Keratinocyte (primary cell): ENCODE results near the gene RASGEF1C.

Source experiments
- EZH2 ChIP-seq: IDR thresholded peaks from one replicate; pipeline ENCODE4 v1.6.1; 2012; ENCODE audit warnings: inconsistent platforms, mild to moderate bottlenecking, low read length, moderate library complexity
- TF ChIP-seq, protein P1 (sequence below), 3 experiments: IDR thresholded peaks in 1 of 3; conservative IDR thresholded peaks in 1 of 3; optimal IDR thresholded peaks in 1 of 3; 2 replicates in 2 of 3; 3 replicates in 1 of 3; pipeline versions ENCODE3 to v1.5.1; 2011; ENCODE audit warnings: low read length in 3 of 3, mild to moderate bottlenecking in 3 of 3, moderate library complexity in 2 of 3, control low read depth in 1 of 3, inconsistent platforms in 1 of 3; ENCODE audit not compliant: insufficient read depth in 2 of 3; ENCODE audit errors: extremely low read depth in 1 of 3

DNA sequence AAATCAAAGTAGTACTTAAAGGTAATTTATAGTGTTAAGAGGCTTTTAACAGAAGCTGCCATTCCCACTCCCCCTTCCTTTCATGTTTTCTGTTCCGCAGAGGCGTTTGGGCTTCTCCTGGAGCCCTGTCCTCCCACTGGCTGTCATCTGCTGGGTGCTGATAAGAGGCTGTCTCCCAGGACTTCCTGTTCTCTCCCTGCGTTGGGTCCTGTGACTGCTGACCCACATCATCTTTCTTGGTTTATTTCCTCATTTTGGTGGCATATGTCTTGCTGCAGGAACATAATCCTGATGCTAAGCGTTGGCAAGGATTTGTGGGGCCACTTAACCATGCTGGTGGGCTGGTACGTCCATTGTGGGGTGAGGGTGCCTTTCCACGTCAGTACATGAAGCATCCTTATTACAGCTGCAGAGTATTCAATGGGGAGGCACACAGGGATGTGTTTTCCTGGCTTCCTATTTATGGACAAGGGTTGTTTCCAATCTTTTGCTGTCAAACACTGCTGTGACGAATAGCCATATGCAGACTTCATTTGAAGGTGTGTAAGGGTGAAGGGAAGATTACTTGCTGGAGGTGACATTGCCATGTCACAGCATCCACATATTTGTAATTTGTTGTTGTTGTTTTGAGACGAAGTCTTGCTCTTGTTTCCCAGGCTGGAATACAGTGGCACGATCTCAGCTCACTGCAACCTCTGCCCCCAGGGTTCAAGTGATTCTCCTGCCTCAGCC is 115.2 kb downstream of the RASGEF1C start:
- TF ChIP-seq, protein P1, sequence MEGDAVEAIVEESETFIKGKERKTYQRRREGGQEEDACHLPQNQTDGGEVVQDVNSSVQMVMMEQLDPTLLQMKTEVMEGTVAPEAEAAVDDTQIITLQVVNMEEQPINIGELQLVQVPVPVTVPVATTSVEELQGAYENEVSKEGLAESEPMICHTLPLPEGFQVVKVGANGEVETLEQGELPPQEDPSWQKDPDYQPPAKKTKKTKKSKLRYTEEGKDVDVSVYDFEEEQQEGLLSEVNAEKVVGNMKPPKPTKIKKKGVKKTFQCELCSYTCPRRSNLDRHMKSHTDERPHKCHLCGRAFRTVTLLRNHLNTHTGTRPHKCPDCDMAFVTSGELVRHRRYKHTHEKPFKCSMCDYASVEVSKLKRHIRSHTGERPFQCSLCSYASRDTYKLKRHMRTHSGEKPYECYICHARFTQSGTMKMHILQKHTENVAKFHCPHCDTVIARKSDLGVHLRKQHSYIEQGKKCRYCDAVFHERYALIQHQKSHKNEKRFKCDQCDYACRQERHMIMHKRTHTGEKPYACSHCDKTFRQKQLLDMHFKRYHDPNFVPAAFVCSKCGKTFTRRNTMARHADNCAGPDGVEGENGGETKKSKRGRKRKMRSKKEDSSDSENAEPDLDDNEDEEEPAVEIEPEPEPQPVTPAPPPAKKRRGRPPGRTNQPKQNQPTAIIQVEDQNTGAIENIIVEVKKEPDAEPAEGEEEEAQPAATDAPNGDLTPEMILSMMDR (optimal IDR thresholded peaks at IDR 0.05 in 1 of 3, IDR thresholded peaks at IDR 0.05 in 1 of 3, conservative IDR thresholded peaks at IDR 0.05 in 1 of 3; ENCODE audit: extremely low read depth in 1 of 3, insufficient read depth in 2 of 3, low read length in 3 of 3) = no peak
- no peak for TF ChIP-seq EZH2
